Measurements from ENCODE around the gene RAD51B. TPM values are rescaled to one million over a fixed set of nuclear protein-coding genes. Genes with fewer than 3 reads are reported as not detected.

Gene RAD51B
- total and polyA plus RNA-seq, 8 donors, result 1.8 to 30.7 (median 15.3) TPM

- no peak for DNase-seq
- no peaks in the 10 kb centered on the region for H3K27me3 ChIP-seq
- intact Hi-C loops (cut with DNase I; ENCODE audit: low total_unique reads), result no loop called here
- H3K36me3 ChIP-seq, result no peaks in the 10 kb centered on the region
- 78 to 88% (median 84%) methylated on average over 5 of the region's 5 CpGs for WGBS, 5 donors
- no peak for TF ChIP-seq POLR2AphosphoS5 (IDR thresholded peaks at IDR 0.05)
- TF ChIP-seq EP300 (IDR thresholded peaks at IDR 0.05), result no peak
- TF ChIP-seq POLR2A (IDR thresholded peaks at IDR 0.05), result no peak
- TF ChIP-seq, protein P1, sequence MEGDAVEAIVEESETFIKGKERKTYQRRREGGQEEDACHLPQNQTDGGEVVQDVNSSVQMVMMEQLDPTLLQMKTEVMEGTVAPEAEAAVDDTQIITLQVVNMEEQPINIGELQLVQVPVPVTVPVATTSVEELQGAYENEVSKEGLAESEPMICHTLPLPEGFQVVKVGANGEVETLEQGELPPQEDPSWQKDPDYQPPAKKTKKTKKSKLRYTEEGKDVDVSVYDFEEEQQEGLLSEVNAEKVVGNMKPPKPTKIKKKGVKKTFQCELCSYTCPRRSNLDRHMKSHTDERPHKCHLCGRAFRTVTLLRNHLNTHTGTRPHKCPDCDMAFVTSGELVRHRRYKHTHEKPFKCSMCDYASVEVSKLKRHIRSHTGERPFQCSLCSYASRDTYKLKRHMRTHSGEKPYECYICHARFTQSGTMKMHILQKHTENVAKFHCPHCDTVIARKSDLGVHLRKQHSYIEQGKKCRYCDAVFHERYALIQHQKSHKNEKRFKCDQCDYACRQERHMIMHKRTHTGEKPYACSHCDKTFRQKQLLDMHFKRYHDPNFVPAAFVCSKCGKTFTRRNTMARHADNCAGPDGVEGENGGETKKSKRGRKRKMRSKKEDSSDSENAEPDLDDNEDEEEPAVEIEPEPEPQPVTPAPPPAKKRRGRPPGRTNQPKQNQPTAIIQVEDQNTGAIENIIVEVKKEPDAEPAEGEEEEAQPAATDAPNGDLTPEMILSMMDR (IDR thresholded peaks at IDR 0.05), result no peak
- peaks cover 46 to 90% (median 69%) of the 10 kb centered on the region in 4 donors for H3K4me1 ChIP-seq
- peak overlapping the region; percentile 22 to 77 (median 75) for H3K27ac ChIP-seq
- no peak overlapping the region for H3K4me3 ChIP-seq
- H3K9me3 ChIP-seq, result no peaks in the 10 kb centered on the region
These were observed 847.3 kb downstream of the RAD51B start for GRCh38 chr14:68666899-68667298.

DNA sequence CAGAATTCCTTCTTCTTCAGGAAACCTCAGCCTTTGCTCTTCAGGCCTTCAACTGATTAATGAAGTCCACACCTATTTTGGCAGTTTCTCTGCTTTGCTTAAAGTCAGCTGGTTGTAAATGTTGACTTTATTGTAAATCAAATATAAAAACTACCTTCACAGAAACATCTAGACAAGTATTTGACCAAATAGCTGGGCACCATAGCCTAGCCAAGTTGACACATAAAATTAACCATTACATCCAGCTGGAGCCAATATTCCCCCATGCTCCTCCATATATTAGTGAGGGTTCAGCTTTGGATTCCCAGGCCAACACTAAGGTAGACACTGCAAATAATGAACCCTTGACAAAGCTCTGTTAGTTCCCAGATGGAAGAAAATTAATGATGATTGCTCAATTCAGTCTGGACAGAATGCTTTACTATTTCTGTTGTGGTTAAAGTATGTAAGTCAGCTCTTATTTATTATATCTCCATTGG, 847.8 kb downstream of the RAD51B start:
- no peaks in the 10 kb centered on the region for H3K9me3 ChIP-seq
- peaks cover 51 to 94% (median 74%) of the 10 kb centered on the region in 4 donors for H3K4me1 ChIP-seq
- H3K4me3 ChIP-seq, result no peak overlapping the region
- no peaks in the 10 kb centered on the region for H3K36me3 ChIP-seq
- intact Hi-C loops (cut with DNase I; ENCODE audit: low total_unique reads), result no loop called here
- no peaks in the 10 kb centered on the region for H3K27me3 ChIP-seq
- DNase-seq, result no peak
- TF ChIP-seq, protein P1 (IDR thresholded peaks at IDR 0.05), result no peak
- TF ChIP-seq POLR2AphosphoS5 (IDR thresholded peaks at IDR 0.05) (peak in 2 of 3 donors; percentile 1 to 14), EP300 (IDR thresholded peaks at IDR 0.05) (no peak)
- peak overlapping the region; percentile 22 to 77 (median 75) for H3K27ac ChIP-seq

DNA sequence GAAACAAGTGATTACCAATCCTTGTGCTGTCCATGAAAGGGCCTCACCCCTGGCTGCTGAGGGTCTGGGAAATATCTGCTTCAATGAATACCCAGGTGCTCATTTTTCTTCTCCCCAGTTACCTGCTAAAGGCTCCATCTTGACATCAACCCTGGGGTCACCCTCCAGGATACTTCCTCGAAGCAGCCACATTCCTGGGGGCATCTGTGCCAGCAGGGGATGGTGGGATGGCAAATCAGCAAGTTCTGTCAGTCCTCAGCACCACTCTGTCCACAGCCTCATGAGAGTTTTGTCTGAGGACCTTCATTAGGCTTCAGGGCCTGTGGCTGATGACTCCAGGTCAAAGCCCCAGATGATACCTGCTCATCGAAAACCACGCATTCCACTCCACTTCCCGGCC, 848.4 kb downstream of the RAD51B start:
- no peak for DNase-seq
- WGBS, 5 donors, result 83 to 98% (median 94%) methylated on average over 4 of the region's 4 CpGs
- peaks cover 58 to 96% (median 80%) of the 10 kb centered on the region in 4 donors for H3K4me1 ChIP-seq

DNA sequence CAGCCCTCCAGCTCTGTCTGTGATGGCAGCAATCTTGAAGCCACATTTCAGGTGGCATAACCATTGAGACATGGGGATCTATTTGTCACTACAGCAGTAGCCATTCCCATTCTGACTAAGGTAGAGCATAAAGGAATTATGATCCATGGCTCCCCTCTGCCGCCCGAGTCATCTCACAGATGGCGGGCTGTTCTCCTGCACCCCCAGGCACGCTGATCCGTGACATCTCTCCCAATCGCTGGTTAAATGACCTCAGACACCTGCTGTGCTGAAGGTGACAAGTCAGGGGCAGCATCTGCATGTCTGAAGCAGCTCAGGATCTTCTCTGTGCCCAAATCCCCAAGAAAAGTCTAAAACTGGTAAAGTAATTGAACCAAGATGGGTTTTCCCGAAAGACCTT, 849.0 kb downstream of the RAD51B start:
- WGBS, 5 donors, result 83 to 93% (median 85%) methylated on average over 7 of the region's 7 CpGs
- TF ChIP-seq, protein P1 (IDR thresholded peaks at IDR 0.05), result no peak
- TF ChIP-seq POLR2A (IDR thresholded peaks at IDR 0.05), result no peak
- no peak for TF ChIP-seq POLR2AphosphoS5 (IDR thresholded peaks at IDR 0.05)
- no peak for TF ChIP-seq EP300 (IDR thresholded peaks at IDR 0.05)
- Histone ChIP-seq H3K27me3 (no peaks in the 10 kb centered on the region), H3K27ac (peak overlapping the region in 4 of 5 donors; percentile 48 to 77 (median 76)), H3K4me3 (no peak overlapping the region), H3K9me3 (no peaks in the 10 kb centered on the region), H3K36me3 (no peaks in the 10 kb centered on the region), H3K4me1 (peaks cover 60 to 100% (median 80%) of the 10 kb centered on the region in 4 donors)
- no peak for DNase-seq
- intact Hi-C loops (cut with DNase I; ENCODE audit: low total_unique reads), result no loop called here

More for the DNA sequence above, 848.4 kb downstream of the RAD51B start:
- H3K27ac ChIP-seq, result peak overlapping the region; percentile 2 to 77 (median 75)
- no peak overlapping the region for H3K4me3 ChIP-seq
- no peaks in the 10 kb centered on the region for H3K36me3 ChIP-seq
- H3K9me3 ChIP-seq, result no peaks in the 10 kb centered on the region
- no peaks in the 10 kb centered on the region for H3K27me3 ChIP-seq
- intact Hi-C loops (cut with DNase I; ENCODE audit: low total_unique reads), result no loop called here
- TF ChIP-seq POLR2AphosphoS5 (IDR thresholded peaks at IDR 0.05) (no peak), POLR2A (IDR thresholded peaks at IDR 0.05) (no peak), EP300 (IDR thresholded peaks at IDR 0.05) (no peak)
- TF ChIP-seq, protein P1 (IDR thresholded peaks at IDR 0.05), result no peak
